Keratinocyte (primary cell): Measurements from ENCODE around the gene CCT7.
A peak's percentile ranks its signal among the peaks of the same experiment; 100 is the strongest.

Source experiments
- EZH2 ChIP-seq: IDR thresholded peaks from one replicate; pipeline ENCODE4 v1.6.1; 2012; ENCODE audit warnings: inconsistent platforms, mild to moderate bottlenecking, low read length, moderate library complexity
- TF ChIP-seq, protein P1 (sequence below), 3 experiments: IDR thresholded peaks in 1 of 3; conservative IDR thresholded peaks in 1 of 3; optimal IDR thresholded peaks in 1 of 3; 2 replicates in 2 of 3; 3 replicates in 1 of 3; pipeline versions ENCODE3 to v1.5.1; 2011; ENCODE audit warnings: low read length in 3 of 3, mild to moderate bottlenecking in 3 of 3, moderate library complexity in 2 of 3, control low read depth in 1 of 3, inconsistent platforms in 1 of 3; ENCODE audit not compliant: insufficient read depth in 2 of 3; ENCODE audit errors: extremely low read depth in 1 of 3

DNA sequence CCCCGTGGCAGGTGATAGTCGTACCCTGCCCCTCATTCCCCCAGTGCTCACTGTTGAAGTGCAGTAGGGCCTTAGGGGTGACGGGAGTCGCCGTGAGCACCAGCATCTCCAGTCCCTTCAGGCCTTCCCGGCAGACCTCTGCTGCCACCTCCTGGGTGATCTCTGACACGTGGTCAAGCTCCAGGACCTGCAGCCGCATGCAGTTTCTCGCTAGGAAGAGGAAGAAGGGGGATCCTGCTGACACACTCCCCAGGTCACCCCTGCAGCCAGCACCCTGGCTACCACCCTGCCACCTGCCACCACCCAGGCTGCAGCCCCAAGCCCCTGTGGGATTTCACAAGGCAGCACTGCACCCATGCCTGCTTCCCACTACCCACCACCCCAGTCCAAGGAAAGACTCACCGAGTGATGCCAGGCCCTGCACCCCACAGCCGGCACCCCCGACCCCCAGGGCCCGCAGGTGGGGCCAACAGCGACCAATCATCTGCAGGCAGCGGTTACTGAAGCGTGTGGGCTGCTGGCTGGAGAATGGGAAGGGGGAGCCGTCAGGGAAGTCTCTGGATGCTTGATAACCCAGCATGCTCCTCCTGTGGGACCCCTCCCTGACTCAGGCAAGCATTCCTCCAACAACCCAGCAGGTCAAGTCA lies 26.4 kb downstream of the CCT7 start:
- TF ChIP-seq, protein P1, sequence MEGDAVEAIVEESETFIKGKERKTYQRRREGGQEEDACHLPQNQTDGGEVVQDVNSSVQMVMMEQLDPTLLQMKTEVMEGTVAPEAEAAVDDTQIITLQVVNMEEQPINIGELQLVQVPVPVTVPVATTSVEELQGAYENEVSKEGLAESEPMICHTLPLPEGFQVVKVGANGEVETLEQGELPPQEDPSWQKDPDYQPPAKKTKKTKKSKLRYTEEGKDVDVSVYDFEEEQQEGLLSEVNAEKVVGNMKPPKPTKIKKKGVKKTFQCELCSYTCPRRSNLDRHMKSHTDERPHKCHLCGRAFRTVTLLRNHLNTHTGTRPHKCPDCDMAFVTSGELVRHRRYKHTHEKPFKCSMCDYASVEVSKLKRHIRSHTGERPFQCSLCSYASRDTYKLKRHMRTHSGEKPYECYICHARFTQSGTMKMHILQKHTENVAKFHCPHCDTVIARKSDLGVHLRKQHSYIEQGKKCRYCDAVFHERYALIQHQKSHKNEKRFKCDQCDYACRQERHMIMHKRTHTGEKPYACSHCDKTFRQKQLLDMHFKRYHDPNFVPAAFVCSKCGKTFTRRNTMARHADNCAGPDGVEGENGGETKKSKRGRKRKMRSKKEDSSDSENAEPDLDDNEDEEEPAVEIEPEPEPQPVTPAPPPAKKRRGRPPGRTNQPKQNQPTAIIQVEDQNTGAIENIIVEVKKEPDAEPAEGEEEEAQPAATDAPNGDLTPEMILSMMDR (optimal IDR thresholded peaks at IDR 0.05 in 1 of 3, IDR thresholded peaks at IDR 0.05 in 1 of 3, conservative IDR thresholded peaks at IDR 0.05 in 1 of 3; ENCODE audit: extremely low read depth in 1 of 3, insufficient read depth in 2 of 3, low read length in 3 of 3) = peak; percentile 34 to 70 (median 51)
- no peak for TF ChIP-seq EZH2
